GM20431 (cell line): Measurements from ENCODE around the gene RBMX.
"Not testable (repeated sequence)": the region's sequence is repeated elsewhere in the genome, so short reads cannot be mapped to it uniquely, and the experiment has no call there.

Experiments
- in situ Hi-C: fragments of 300-500 bp; cut with MseI, MboI; formaldehyde crosslinking; loops from one replicate; pipeline ENCODE4 v1.15.0; 2020; ENCODE audit warnings: low sequenced_read_pairs; ENCODE audit not compliant: unreplicated experiment

Gene RBMX

DNA sequence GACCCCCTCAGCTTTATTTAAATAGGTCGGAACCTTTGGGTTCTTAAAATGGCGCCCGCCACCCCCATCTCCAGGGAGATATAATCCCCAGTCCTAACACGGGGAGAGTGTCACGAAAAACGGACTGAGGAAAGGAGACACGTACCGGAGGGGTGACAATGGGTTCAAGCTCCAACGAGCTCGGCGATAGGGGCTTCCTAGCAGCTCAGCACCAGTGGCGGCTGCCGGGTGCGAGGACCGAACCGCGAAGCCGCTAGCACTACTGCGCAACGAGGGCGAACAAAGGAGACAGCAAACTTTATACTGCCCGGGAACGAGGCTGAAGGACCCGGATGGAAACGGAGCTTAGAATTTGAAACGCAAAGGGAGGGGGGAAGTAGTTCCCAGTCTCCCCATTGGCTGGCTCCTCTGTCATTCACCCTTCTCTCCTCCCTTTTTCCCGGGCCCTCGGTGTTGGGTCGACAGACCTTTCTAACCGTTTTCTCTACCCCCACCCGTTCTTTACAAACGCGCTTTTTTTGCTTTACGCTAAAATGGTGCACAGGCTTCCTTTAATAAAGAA, at the start of gene RBMX:
Gene RBMX, minus strand, starts transcription at position 274 of the 562 bp plus-strand sequence. CDS start 1,298 bp downstream, outside the sequence.
- in situ Hi-C loops, result no loop called here

DNA sequence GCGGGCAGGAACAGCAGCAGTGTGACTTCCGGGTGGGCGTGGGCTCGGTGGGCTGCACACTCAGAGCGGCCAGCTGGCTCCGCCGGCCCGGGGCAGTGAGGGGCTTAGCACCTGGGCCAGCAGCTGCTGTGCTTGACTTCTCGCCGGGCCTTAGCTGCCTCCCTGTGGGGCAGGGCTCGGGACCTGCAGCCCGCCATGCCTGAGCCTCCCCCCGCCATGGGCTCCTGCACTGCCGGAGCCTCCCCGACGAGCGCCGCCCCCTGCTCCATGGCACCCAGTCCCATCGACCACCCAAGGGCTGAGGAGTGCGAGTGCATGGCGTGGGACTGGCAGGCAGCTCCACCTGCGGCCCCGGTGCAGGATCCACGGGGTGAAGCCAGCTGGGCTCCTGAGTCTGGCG, 40.9 kb upstream of the RBMX start:
- in situ Hi-C loops, result loop anchor here (25.0 kb wide), 1 partner anchor 184 kb away; no protein-coding TSS in a partner anchor

- in situ Hi-C loops, result loop anchor here (25.0 kb wide), 1 partner anchor 183 kb away; no protein-coding TSS in a partner anchor
Measured at GRCh38 chrX:136920001-136920400, 39.5 kb upstream of the RBMX start.

DNA sequence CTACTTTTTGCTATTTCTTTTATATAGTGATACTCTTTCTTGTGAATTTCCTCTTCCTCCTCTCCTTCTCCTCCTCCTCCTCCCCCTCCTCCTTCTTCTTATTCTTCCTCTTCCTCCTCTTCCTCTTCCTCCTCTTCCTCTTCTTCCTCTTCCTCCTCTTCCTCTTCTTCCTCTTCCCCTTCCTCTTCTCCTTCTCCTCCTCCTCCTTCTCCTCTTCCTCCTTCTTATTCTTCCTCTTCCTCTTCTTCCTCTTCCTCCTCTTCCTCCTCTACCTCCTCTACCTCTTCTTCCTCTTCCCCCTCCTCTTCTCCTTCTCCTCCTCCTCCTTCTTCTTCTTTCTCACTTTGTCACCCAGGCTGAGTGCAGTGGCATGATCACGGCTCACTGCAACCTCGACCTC, 36.3 kb upstream of the RBMX start:
- in situ Hi-C loops, result loop anchor here (25.0 kb wide), 1 partner anchor 180 kb away; no protein-coding TSS in a partner anchor

- in situ Hi-C loops, result loop anchor here (25.0 kb wide), 1 partner anchor 174 kb away; no protein-coding TSS in a partner anchor
Measured at GRCh38 chrX:136911661-136912060, 31.1 kb upstream of the RBMX start.

DNA sequence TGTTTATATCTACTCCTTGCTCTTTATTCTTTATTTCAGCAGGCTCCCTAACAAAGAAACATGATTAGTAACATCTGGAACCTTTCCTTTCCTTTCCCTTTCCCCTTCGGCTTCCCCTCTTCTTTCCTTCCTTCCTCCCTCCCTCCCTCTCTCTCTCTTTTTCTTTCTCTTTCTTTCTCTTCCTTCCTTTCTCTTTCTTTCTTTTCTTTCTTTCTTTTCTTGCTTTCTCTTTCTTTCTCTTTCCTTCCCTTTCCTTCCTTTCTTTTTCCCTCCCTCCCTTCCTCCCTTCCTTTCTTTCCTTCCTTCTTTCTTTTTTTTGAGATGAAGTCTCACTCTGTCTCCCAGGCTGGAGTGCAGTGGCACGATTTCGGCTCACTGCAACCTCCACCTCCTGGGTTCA, 30.7 kb upstream of the RBMX start:
- in situ Hi-C loops, result loop anchor here (25.0 kb wide), 1 partner anchor 174 kb away; no protein-coding TSS in a partner anchor

GRCh38 chrX:136910565-136911035, 30.1 kb upstream of the RBMX start:
- in situ Hi-C loops, result loop anchor here (25.0 kb wide), 1 partner anchor 173 kb away; no protein-coding TSS in a partner anchor

GRCh38 chrX:136909706-136910564, 29.4 kb upstream of the RBMX start:
- in situ Hi-C loops, result loop anchor here (25.0 kb wide), 1 partner anchor 173 kb away; no protein-coding TSS in a partner anchor

GRCh38 chrX:136909119-136909705, 28.7 kb upstream of the RBMX start:
- in situ Hi-C loops, result loop anchor here (25.0 kb wide), 1 partner anchor 172 kb away; no protein-coding TSS in a partner anchor

GRCh38 chrX:136907621-136908020, 27.1 kb upstream of the RBMX start:
- in situ Hi-C loops, result loop anchor here (25.0 kb wide), 1 partner anchor 170 kb away; no protein-coding TSS in a partner anchor

- in situ Hi-C loops, result loop anchor here (25.0 kb wide), 1 partner anchor 170 kb away; no protein-coding TSS in a partner anchor
Measured at GRCh38 chrX:136906921-136907510, 26.5 kb upstream of the RBMX start.

- in situ Hi-C loops, result loop anchor here (25.0 kb wide), 1 partner anchor 167 kb away; no protein-coding TSS in a partner anchor
Measured at GRCh38 chrX:136904067-136904466, 23.5 kb upstream of the RBMX start.

DNA sequence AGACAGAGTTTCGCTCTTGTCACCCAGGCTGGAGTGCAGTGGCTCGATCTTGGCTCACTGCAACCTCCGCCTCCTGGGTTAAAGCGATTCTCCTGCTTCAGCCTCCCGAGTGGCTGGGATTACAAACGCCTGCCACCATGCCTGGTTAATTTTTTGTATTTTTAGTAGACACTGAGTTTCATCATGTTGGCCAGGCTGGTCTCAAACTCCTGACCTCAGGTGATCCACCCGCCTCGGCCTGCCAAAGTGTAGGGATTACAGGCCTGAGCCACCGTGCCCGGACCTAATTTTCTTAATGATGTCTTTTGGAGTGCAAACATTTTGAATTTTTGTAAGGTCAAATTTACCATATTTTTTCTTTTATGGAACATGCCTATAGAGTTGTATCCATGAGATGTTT, 19.5 kb upstream of the RBMX start:
- in situ Hi-C loops, result loop anchor here (25.0 kb wide), 1 partner anchor 163 kb away; no protein-coding TSS in a partner anchor

DNA sequence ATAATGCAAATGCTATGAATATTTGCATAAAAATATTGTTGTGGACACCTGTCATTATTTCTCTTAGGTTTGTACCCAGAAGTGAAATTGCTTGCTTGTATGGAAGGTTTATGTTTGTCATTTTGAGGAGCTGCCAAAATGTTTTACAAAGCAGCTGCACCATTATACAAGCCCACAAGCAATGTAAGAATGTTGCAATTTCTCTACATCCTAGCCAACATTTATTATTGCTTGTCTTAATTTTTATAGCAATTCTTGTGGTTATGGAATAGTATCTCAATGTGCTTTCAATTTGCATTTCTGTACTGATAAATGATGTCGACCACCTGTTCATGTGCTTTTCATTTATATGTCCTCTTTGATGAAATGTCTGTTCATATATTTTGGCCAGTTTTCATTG, 18.7 kb upstream of the RBMX start:
- in situ Hi-C loops, result no loop called here

DNA sequence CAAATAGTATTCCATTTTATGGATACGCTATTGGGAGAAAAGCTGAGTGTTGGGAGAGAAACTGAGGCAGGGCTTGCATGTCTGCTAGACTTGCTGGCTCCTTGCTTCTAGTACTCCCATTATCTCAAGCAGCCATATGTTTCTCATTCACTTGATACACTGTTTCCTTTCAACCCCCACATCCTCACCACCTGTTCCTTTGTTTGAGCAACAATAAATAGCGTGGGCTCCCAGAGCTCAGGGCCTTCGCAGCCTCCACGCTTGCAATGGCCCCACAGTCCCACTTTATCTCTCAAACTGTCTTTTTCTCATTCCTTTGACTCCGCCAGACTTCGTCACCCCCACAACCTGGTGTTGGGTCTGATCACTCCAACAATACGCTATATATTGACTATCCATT, 18.2 kb upstream of the RBMX start:
- in situ Hi-C loops, result not testable (repeated sequence)

- in situ Hi-C loops, result no loop called here
Measured at GRCh38 chrX:136896121-136896914, 15.8 kb upstream of the RBMX start.

DNA sequence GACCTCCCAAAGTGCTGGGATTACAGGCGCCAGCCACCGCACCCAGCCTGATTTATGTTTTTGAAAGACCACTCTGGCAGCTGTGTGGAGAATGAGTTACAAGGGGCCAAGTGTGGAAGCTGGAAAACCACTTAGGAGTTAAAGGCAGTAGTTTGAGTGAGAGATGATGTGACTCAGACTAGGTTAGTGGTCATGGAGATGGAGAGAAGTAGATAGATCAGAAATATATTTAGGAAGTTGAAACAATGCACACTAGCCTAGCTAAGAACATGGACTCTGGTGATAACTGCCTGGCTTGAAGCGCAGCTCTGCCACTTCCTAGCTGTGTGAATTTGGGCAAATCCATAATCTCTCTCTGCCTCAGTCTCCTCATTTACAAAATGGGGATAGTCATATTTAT, 11.9 kb upstream of the RBMX start:
- in situ Hi-C loops, result no loop called here

DNA sequence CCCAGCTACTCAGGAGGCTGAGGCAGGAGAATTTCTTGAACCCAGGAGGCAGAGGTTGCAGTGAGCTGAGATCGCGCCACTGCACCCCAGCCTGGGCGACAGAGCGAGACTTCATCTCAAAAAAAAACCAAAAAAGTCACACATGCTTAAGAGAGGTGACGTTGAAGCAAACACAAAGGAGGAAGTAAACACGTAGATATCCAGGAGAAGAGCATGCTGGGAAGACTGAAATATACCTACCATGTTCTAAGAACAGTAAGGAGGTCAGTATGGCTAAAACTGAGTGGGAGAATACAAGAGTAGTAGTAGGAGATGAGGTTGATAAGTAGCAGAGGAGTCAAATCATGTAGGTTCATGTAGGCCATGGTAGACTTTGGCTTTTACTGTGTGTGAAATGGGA, 10.1 kb upstream of the RBMX start:
- in situ Hi-C loops, result not testable (repeated sequence)

- in situ Hi-C loops, result no loop called here
Measured at GRCh38 chrX:136889269-136889668, 8.7 kb upstream of the RBMX start.
